IMR-90 (cell line): ENCODE results near the gene ERMARD. TPM values are rescaled to one million over a fixed set of nuclear protein-coding genes. Genes with fewer than 3 reads are reported as not detected.

Source experiments
- ATAC-seq: fragments of 200-7000 bp; cut with Tn5 transposase; 2 replicates; pipeline ENCODE4 v1.9.1; 2020; ENCODE audit warnings: low read depth, mild to moderate bottlenecking, moderate library complexity
- BruUV-seq: library from RNA; stranded (reverse); fragments of 400-500 nt; replicated peaks from 2 replicates; lab custom pipeline; 2021; lab: Mats Ljungman, UMichigan
- CTCF ChIA-PET: fragments of 300-600 bp; formaldehyde crosslinking; extraction: SDS; loops from one replicate; lab custom pipeline; 2021; ENCODE audit warnings: antibody characterized with exemption; lab: Yijun Ruan, JAX
- POLR2A ChIA-PET: fragments of 300-600 bp; sonication (Branson Sonifier 250); formaldehyde crosslinking; loops from one replicate; lab custom pipeline; 2022; ENCODE audit warnings: antibody characterized with exemption; ENCODE audit not compliant: unreplicated experiment; lab: Charles Lee
- DNase-seq: peaks from one replicate; pipeline ENCODE4 v3.0.0; 2013
- H2AFZ ChIP-seq: replicated peaks from 2 replicates; pipeline ENCODE3; 2013; ENCODE audit warnings: low read length, mild to moderate bottlenecking; ENCODE audit not compliant: poor library complexity
- H2AK5ac ChIP-seq: 2 replicates; pipeline ENCODE4 v1.6.1; 2013; ENCODE audit warnings: low read depth, low read length, inconsistent platforms
- H2AK9ac ChIP-seq: replicated peaks from 2 replicates; pipeline ENCODE3; 2013; ENCODE audit warnings: mild to moderate bottlenecking, low read depth, low read length, moderate library complexity; ENCODE audit not compliant: poor library complexity
- H2BK120ac ChIP-seq: 2 replicates; pipeline ENCODE4 v1.6.1; 2013; ENCODE audit warnings: low read depth, low read length, inconsistent platforms
- H2BK15ac ChIP-seq: 3 replicates; pipeline ENCODE4 v1.6.1; 2013; ENCODE audit warnings: low read depth, low read length, inconsistent platforms
- H2BK20ac ChIP-seq: 2 replicates; pipeline ENCODE4 v1.6.1; 2013; ENCODE audit warnings: low read depth, mild to moderate bottlenecking, inconsistent platforms, low read length, moderate library complexity
- H2BK5ac ChIP-seq: 2 replicates; pipeline ENCODE4 v1.6.1; 2013; ENCODE audit warnings: mild to moderate bottlenecking, low read depth, low read length, inconsistent platforms; ENCODE audit not compliant: poor library complexity, severe bottlenecking
- H3K14ac ChIP-seq: replicated peaks from 2 replicates; pipeline ENCODE4 v1.6.1; 2013; ENCODE audit warnings: low read depth, low read length, inconsistent platforms
- H3K18ac ChIP-seq: 2 replicates; pipeline ENCODE4 v1.6.1; 2013; ENCODE audit warnings: low read depth, low read length, control low read depth
- H3K23ac ChIP-seq: 2 replicates; pipeline ENCODE4 v1.6.1; 2013; ENCODE audit warnings: low read depth, low read length, inconsistent platforms
- H3K27ac ChIP-seq: 2 replicates; pipeline ENCODE4 v1.5.1; 2013; ENCODE audit warnings: mild to moderate bottlenecking, control low read depth, low read length; ENCODE audit not compliant: insufficient read depth
- H3K27me3 ChIP-seq: 2 replicates; pipeline ENCODE4 v1.6.1; 2013; ENCODE audit warnings: low read length; ENCODE audit not compliant: control insufficient read depth, insufficient read depth
- H3K36me3 ChIP-seq: 2 replicates; pipeline ENCODE4 v1.6.1; 2013; ENCODE audit warnings: low read length, mixed read lengths; ENCODE audit not compliant: control insufficient read depth, insufficient read depth
- H3K4ac ChIP-seq: 2 replicates; pipeline ENCODE4 v1.6.1; 2013; ENCODE audit warnings: low read depth, low read length, inconsistent platforms
- H3K4me1 ChIP-seq: 2 replicates; pipeline ENCODE4 v1.6.1; 2013; ENCODE audit warnings: low read length, mixed read lengths; ENCODE audit not compliant: control insufficient read depth, insufficient read depth
- H3K4me2 ChIP-seq: 2 replicates; pipeline ENCODE4 v1.6.1; 2013; ENCODE audit warnings: low read depth, mild to moderate bottlenecking, control low read depth, low read length, moderate library complexity
- H3K4me3 ChIP-seq: 2 replicates; pipeline ENCODE4 v1.5.1; 2013; ENCODE audit warnings: low read depth, mild to moderate bottlenecking, control low read depth, low read length, moderate library complexity; ENCODE audit not compliant: insufficient read depth
- H3K56ac ChIP-seq: 2 replicates; pipeline ENCODE4 v1.6.1; 2013; ENCODE audit warnings: low read length, inconsistent platforms; ENCODE audit not compliant: insufficient read depth; ENCODE audit errors: extremely low read depth
- H3K79me1 ChIP-seq, 2 experiments: 2 replicates each; pipeline ENCODE4 v1.6.1; 2013; ENCODE audit warnings: low read length in 2 of 2, inconsistent platforms in 1 of 2, low read depth in 1 of 2
- H3K9ac ChIP-seq: 2 replicates; pipeline ENCODE4 v1.6.1; 2013; ENCODE audit warnings: low read depth, low read length, control low read depth
- H3K9me1 ChIP-seq: 2 replicates; pipeline ENCODE4 v1.6.1; 2013; ENCODE audit warnings: low read length, inconsistent platforms; ENCODE audit not compliant: insufficient read depth
- H3K9me3 ChIP-seq: 2 replicates; pipeline ENCODE4 v1.6.1; 2013; ENCODE audit warnings: low read length; ENCODE audit not compliant: control insufficient read depth, insufficient read depth
- H4K20me1 ChIP-seq: 2 replicates; pipeline ENCODE4 v1.6.1; 2013; ENCODE audit warnings: low read length, inconsistent platforms; ENCODE audit not compliant: insufficient read depth
- H4K5ac ChIP-seq: 2 replicates; pipeline ENCODE4 v1.6.1; 2013; ENCODE audit warnings: mild to moderate bottlenecking, low read depth, low read length, control low read depth
- H4K8ac ChIP-seq, 2 experiments: 2 replicates each; pipeline ENCODE4 v1.6.1; 2013; ENCODE audit warnings: low read depth in 2 of 2, low read length in 2 of 2, control low read depth in 1 of 2, inconsistent platforms in 1 of 2
- H4K91ac ChIP-seq: 2 replicates; pipeline ENCODE4 v1.6.1; 2013; ENCODE audit warnings: low read depth, low read length, inconsistent platforms; ENCODE audit not compliant: insufficient read depth
- BHLHE40 ChIP-seq: fragments of 150-350 bp; IDR thresholded peaks from 2 replicates; pipeline ENCODE4 v1.6.1; 2016; ENCODE audit warnings: mild to moderate bottlenecking, low read depth, low read length
- CEBPB ChIP-seq: IDR thresholded peaks from 2 replicates; pipeline ENCODE4 v1.6.1; 2012; ENCODE audit warnings: low read depth, low read length, improper control_type of control experiment
- CHD1 ChIP-seq: IDR thresholded peaks from 2 replicates; pipeline ENCODE4 v1.6.1; 2012; ENCODE audit warnings: low read depth, low read length, improper control_type of control experiment
- FOS ChIP-seq: fragments of 150-350 bp; IDR thresholded peaks from 2 replicates; pipeline ENCODE4 v1.6.1; 2016; ENCODE audit warnings: low read depth, low read length
- MAFK ChIP-seq: IDR thresholded peaks from 2 replicates; pipeline ENCODE4 v1.6.1; 2012; ENCODE audit warnings: low read depth, low read length, improper control_type of control experiment
- MAZ ChIP-seq: IDR thresholded peaks from 2 replicates; pipeline ENCODE4 v1.6.1; 2012; ENCODE audit warnings: low read depth, mild to moderate bottlenecking, low read length, improper control_type of control experiment, moderate library complexity, borderline replicate concordance
- MXI1 ChIP-seq: IDR thresholded peaks from 2 replicates; pipeline ENCODE4 v1.6.1; 2012; ENCODE audit warnings: low read depth, mild to moderate bottlenecking, low read length, moderate library complexity, borderline replicate concordance
- NFE2L2 ChIP-seq: fragments of 150-350 bp; IDR thresholded peaks from 2 replicates; pipeline ENCODE4 v1.6.1; 2016; ENCODE audit warnings: low read depth, mild to moderate bottlenecking, low read length
- POLR2A ChIP-seq: IDR thresholded peaks from 2 replicates; pipeline ENCODE4 v1.6.1; 2012; ENCODE audit warnings: mild to moderate bottlenecking, low read depth, low read length
- RAD21 ChIP-seq: IDR thresholded peaks from 2 replicates; pipeline ENCODE4 v1.6.1; 2012; ENCODE audit warnings: low read length, improper control_type of control experiment
- RCOR1 ChIP-seq: IDR thresholded peaks from 2 replicates; pipeline ENCODE4 v1.6.1; 2012; ENCODE audit warnings: mild to moderate bottlenecking, low read length, improper control_type of control experiment; ENCODE audit not compliant: insufficient replicate concordance
- RFX5 ChIP-seq: IDR thresholded peaks from 2 replicates; pipeline ENCODE4 v1.8.0; 2012; ENCODE audit warnings: low read depth, mild to moderate bottlenecking, low read length, moderate library complexity
- SMC3 ChIP-seq: fragments of 150-350 bp; IDR thresholded peaks from 2 replicates; pipeline ENCODE4 v1.6.1; 2016; ENCODE audit warnings: low read depth, mild to moderate bottlenecking, antibody characterized with exemption, low read length, moderate library complexity
- WGBS, 2 experiments: methylation state at CpG; one replicate each; pipeline versions ENCODE4 v1.1.5 to v1.1.7; 2013; ENCODE audit warnings: missing lambda C conversion rate in 2 of 2; ENCODE audit not compliant: insufficient read length in 1 of 2; ENCODE audit errors: extremely low coverage in 2 of 2; 5-methylcytosine and 5-hydroxymethylcytosine counted together
- dilution Hi-C: fragments of 300-500 bp; cut with HindIII; formaldehyde crosslinking; loops from one replicate; pipeline ENCODE4 v1.14.3; 2018; ENCODE audit warnings: low sequenced_read_pairs; ENCODE audit not compliant: unreplicated experiment
- in situ Hi-C: fragments of 300-500 bp; cut with MboI; formaldehyde crosslinking; loops from 3 replicates; pipeline ENCODE4 v1.14.3; 2019; ENCODE audit warnings: low sequenced_read_pairs, inconsistent platforms, mixed read lengths
- intact Hi-C: fragments of 100-400 bp; cut with micrococcal nuclease; formaldehyde crosslinking; loops from 2 replicates; pipeline ENCODE4 v1.10.0; 2022
- polyA plus RNA-seq, 3 experiments: library from polyadenylated mRNA; depleted of rRNA; stranded (reverse); fragments of >200 nt; gene quantifications; 2 replicates each; pipeline ENCODE4 v1.2.3, GENCODE V29; 2012; ENCODE audit warnings: low replicate concordance in 1 of 3
- total RNA-seq: library from RNA; depleted of rRNA; stranded (reverse); fragments of >200 nt; gene quantifications from 2 replicates; pipeline ENCODE4 v1.2.3, GENCODE V29; 2012
- TF ChIP-seq, protein P1 (sequence below): fragments of 150-350 bp; IDR thresholded peaks from 2 replicates; pipeline ENCODE4 v1.6.1; 2016; ENCODE audit warnings: low read depth, mild to moderate bottlenecking, low read length, moderate library complexity, borderline replicate concordance
- TF ChIP-seq, protein P2 (sequence below): conservative IDR thresholded peaks from 2 replicates; pipeline ENCODE4 v1.5.1; 2012; ENCODE audit warnings: mild to moderate bottlenecking, low read depth, low read length, improper control_type of control experiment
- TF ChIP-seq, protein P3 (sequence below): fragments of 150-350 bp; IDR thresholded peaks from 2 replicates; pipeline ENCODE4 v1.6.1; 2017; ENCODE audit warnings: mild to moderate bottlenecking, antibody characterized with exemption, low read length, low read depth

Gene ERMARD
- total and polyA plus RNA-seq, 2 of the 4 experiments (the other 2 are of a cell fraction), result 15.1 to 25.4 TPM

- in situ Hi-C loops, result no loop called here
- H3K27ac ChIP-seq, result no peak overlapping the region
- H3K23ac ChIP-seq, result no peak overlapping the region
- no peak overlapping the region for H3K4ac ChIP-seq
- no peak overlapping the region for H3K4me3 ChIP-seq
- no peak overlapping the region for H2AK9ac ChIP-seq
- TF ChIP-seq NFE2L2 (no peak), SMC3 (no peak), POLR2A (no peak), MAFK (no peak), FOS (no peak), RAD21 (no peak), MXI1 (no peak), RFX5 (no peak), RCOR1 (no peak), CHD1 (no peak), MAZ (no peak), BHLHE40 (no peak), CEBPB (no peak)
- TF ChIP-seq, protein P1, sequence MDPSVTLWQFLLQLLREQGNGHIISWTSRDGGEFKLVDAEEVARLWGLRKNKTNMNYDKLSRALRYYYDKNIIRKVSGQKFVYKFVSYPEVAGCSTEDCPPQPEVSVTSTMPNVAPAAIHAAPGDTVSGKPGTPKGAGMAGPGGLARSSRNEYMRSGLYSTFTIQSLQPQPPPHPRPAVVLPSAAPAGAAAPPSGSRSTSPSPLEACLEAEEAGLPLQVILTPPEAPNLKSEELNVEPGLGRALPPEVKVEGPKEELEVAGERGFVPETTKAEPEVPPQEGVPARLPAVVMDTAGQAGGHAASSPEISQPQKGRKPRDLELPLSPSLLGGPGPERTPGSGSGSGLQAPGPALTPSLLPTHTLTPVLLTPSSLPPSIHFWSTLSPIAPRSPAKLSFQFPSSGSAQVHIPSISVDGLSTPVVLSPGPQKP, result no peak
- TF ChIP-seq, protein P2, sequence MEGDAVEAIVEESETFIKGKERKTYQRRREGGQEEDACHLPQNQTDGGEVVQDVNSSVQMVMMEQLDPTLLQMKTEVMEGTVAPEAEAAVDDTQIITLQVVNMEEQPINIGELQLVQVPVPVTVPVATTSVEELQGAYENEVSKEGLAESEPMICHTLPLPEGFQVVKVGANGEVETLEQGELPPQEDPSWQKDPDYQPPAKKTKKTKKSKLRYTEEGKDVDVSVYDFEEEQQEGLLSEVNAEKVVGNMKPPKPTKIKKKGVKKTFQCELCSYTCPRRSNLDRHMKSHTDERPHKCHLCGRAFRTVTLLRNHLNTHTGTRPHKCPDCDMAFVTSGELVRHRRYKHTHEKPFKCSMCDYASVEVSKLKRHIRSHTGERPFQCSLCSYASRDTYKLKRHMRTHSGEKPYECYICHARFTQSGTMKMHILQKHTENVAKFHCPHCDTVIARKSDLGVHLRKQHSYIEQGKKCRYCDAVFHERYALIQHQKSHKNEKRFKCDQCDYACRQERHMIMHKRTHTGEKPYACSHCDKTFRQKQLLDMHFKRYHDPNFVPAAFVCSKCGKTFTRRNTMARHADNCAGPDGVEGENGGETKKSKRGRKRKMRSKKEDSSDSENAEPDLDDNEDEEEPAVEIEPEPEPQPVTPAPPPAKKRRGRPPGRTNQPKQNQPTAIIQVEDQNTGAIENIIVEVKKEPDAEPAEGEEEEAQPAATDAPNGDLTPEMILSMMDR, result no peak
- TF ChIP-seq, protein P3, sequence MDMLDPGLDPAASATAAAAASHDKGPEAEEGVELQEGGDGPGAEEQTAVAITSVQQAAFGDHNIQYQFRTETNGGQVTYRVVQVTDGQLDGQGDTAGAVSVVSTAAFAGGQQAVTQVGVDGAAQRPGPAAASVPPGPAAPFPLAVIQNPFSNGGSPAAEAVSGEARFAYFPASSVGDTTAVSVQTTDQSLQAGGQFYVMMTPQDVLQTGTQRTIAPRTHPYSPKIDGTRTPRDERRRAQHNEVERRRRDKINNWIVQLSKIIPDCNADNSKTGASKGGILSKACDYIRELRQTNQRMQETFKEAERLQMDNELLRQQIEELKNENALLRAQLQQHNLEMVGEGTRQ, result no peak
- H4K8ac ChIP-seq, result no peak overlapping the region
- no peak overlapping the region for H3K9ac ChIP-seq
- H2BK5ac ChIP-seq, result no peak overlapping the region
- H3K4me1 ChIP-seq, result no peaks in the 10 kb centered on the region
- CTCF ChIA-PET, result no interaction called here
- intact Hi-C loops, result no loop called here
- ATAC-seq, result no peak
- no peak overlapping the region for H2BK15ac ChIP-seq
- H3K56ac ChIP-seq, result no peak overlapping the region
- dilution Hi-C loops, result no loop called here
- H3K4me2 ChIP-seq, result no peak overlapping the region
- WGBS, 2 experiments, result no CpG with 5 or more reads among the region's 3 CpGs
- no peak for DNase-seq
- no peak overlapping the region for H2BK120ac ChIP-seq
- no peaks in the 10 kb centered on the region for H3K79me1 ChIP-seq
- no peaks in the 10 kb centered on the region for H3K36me3 ChIP-seq
- H2BK20ac ChIP-seq, result no peak overlapping the region
- no peak overlapping the region for H2AK5ac ChIP-seq
- H3K18ac ChIP-seq, result no peak overlapping the region
- no peak overlapping the region for H3K14ac ChIP-seq
- H3K9me1 ChIP-seq, result no peaks in the 10 kb centered on the region
- POLR2A ChIA-PET, result no interaction called here
- H3K27me3 ChIP-seq, result no peaks in the 10 kb centered on the region; the same call in 1 of the 2 replicates
- BruUV-seq, result no TSS peak
- H4K5ac ChIP-seq, result no peak overlapping the region
- H4K91ac ChIP-seq, result no peak overlapping the region
- H4K20me1 ChIP-seq, result no peaks in the 10 kb centered on the region
- no peak overlapping the region for H2AFZ ChIP-seq
- no peaks in the 10 kb centered on the region for H3K9me3 ChIP-seq
Measured at GRCh38 chr6:169816975-169817374, 65.6 kb downstream of the ERMARD start.
